Loucy (cell line): Measurements from ENCODE around the gene STON1.

Source experiments
- H2AFZ ChIP-seq: fragments of 200-600 bp; sonication (generic); 2 replicates; pipeline ENCODE4 v1.6.0; 2016; ENCODE audit warnings: antibody characterized with exemption, mild to moderate bottlenecking, low read length, moderate library complexity
- H3F3A ChIP-seq: fragments of 200-600 bp; 2 replicates; pipeline ENCODE4 v1.6.0; 2016; ENCODE audit warnings: antibody characterized with exemption, low read depth, mild to moderate bottlenecking
- H3K27me3 ChIP-seq: fragments of 200-600 bp; sonication (generic); 2 replicates; pipeline ENCODE4 v1.6.1; 2014; ENCODE audit warnings: low read length, mild to moderate bottlenecking; ENCODE audit not compliant: insufficient read depth, poor library complexity, severe bottlenecking
- H3K36me3 ChIP-seq: fragments of 200-600 bp; sonication (generic); 2 replicates; pipeline ENCODE4 v1.6.1; 2016; ENCODE audit warnings: low read length; ENCODE audit not compliant: insufficient read depth
- H3K4me1 ChIP-seq: fragments of 200-600 bp; sonication (generic); 2 replicates; pipeline ENCODE4 v1.5.1; 2014; ENCODE audit warnings: low read length, mild to moderate bottlenecking; ENCODE audit not compliant: insufficient read depth, poor library complexity, severe bottlenecking
- H3K4me2 ChIP-seq: fragments of 200-600 bp; sonication (generic); 2 replicates; pipeline ENCODE4 v1.6.0; 2014; ENCODE audit warnings: antibody characterized with exemption, low read length, low read depth, mild to moderate bottlenecking; ENCODE audit not compliant: poor library complexity, severe bottlenecking
- H3K4me3 ChIP-seq: fragments of 200-600 bp; sonication (generic); 2 replicates; pipeline ENCODE4 v1.5.1; 2014; ENCODE audit warnings: low read length, mild to moderate bottlenecking, mixed read lengths; ENCODE audit not compliant: poor library complexity, severe bottlenecking
- H3K79me2 ChIP-seq: fragments of 200-600 bp; sonication (generic); 2 replicates; pipeline ENCODE4 v1.6.1; 2014; ENCODE audit warnings: low read length; ENCODE audit not compliant: insufficient read depth
- H3K9ac ChIP-seq: fragments of 200-600 bp; sonication (generic); 2 replicates; pipeline ENCODE4 v1.6.0; 2014; ENCODE audit warnings: mild to moderate bottlenecking, low read depth, low read length, moderate library complexity; ENCODE audit not compliant: poor library complexity, severe bottlenecking
- H3K9me2 ChIP-seq: fragments of 200-600 bp; sonication (generic); replicated peaks from 2 replicates; pipeline ENCODE4 v1.6.1; 2016; ENCODE audit warnings: low read depth, low read length, mixed read lengths
- H3K9me3 ChIP-seq: fragments of 200-600 bp; sonication (generic); 2 replicates; pipeline ENCODE4 v1.6.1; 2014; ENCODE audit warnings: mild to moderate bottlenecking, antibody characterized with exemption, low read length, low read depth; ENCODE audit not compliant: insufficient read depth
- H4K20me1 ChIP-seq: fragments of 200-600 bp; sonication (generic); 2 replicates; pipeline ENCODE4 v1.6.0; 2014; ENCODE audit warnings: antibody characterized with exemption, low read length, mild to moderate bottlenecking; ENCODE audit not compliant: insufficient read depth, poor library complexity, severe bottlenecking
- EZH2phosphoT487 ChIP-seq: fragments of 200-600 bp; IDR thresholded peaks from 2 replicates; pipeline ENCODE4 v1.6.1; 2018; ENCODE audit warnings: antibody characterized with exemption, mild to moderate bottlenecking, moderate library complexity, borderline replicate concordance
- TF ChIP-seq, protein P1 (sequence below): fragments of 200-600 bp; sonication (generic); conservative IDR thresholded peaks from 2 replicates; pipeline ENCODE4 v1.5.1; 2014; ENCODE audit warnings: mild to moderate bottlenecking, antibody characterized with exemption, low read length

STON1 gene, protein sequence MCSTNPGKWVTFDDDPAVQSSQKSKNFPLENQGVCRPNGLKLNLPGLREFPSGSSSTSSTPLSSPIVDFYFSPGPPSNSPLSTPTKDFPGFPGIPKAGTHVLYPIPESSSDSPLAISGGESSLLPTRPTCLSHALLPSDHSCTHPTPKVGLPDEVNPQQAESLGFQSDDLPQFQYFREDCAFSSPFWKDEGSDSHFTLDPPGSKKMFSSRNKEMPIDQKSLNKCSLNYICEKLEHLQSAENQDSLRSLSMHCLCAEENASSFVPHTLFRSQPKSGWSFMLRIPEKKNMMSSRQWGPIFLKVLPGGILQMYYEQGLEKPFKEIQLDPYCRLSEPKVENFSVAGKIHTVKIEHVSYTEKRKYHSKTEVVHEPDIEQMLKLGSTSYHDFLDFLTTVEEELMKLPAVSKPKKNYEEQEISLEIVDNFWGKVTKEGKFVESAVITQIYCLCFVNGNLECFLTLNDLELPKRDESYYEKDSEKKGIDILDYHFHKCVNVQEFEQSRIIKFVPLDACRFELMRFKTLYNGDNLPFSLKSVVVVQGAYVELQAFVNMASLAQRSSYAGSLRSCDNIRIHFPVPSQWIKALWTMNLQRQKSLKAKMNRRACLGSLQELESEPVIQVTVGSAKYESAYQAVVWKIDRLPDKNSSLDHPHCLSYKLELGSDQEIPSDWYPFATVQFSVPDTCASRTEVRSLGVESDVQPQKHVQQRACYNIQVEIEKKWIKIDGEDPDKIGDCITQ

DNA sequence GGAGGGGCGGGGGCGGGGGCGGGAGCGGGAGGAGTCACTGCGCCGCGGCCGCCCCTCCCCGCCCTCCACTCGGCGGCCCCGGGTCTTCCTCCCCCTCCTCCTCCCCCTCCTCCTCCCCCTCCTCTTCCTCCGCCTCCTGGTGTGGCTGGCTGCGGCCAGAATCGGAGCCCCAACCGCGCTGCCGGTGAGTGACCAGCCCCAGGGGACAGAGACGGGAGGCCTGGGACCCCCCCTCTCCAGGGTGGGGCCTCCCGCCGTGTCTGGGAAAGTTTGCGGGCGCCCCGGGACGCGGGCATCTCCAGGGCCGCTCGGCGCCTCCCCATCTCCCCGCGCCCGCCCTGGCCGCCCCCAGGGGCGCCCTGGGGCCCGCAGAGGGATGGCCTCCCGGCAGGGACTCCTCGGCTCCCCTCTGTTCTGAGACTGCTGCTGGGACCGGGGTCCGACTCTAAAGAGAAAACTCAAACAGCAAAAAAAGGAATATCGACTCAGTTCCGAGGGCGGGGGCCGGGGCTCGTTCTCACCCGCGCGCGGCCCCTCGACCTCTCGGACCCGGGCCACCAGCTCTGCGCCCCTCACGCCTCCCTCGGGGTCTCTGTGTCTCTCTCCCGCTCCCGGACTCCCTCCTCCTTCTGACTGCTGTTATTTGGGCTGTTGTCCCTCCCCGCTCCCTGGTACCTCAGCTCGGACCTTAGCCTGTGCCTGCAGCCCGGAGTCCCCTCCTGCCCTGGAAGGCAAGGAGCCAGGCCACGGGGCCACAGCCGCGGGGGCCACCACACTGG is at the start of gene STON1:
Gene STON1 (plus strand): TSS at position 122 of the 779 bp plus-strand sequence. CDS start 50,480 bp downstream, outside the sequence.
- H3K4me1 ChIP-seq: peaks cover 14% of the 10 kb centered on the region
- no peaks in the 10 kb centered on the region for H3K36me3 ChIP-seq
- peak within 1 kb of the TSS; percentile 99 for H2AFZ ChIP-seq
- H3K9me2 ChIP-seq: no peaks in the 10 kb centered on the region
- H3K4me3 ChIP-seq: peak within 1 kb of the TSS; percentile 81
- H3K9ac ChIP-seq: peak within 1 kb of the TSS; percentile 69
- H4K20me1 ChIP-seq: no peaks in the 10 kb centered on the region
- H3K4me2 ChIP-seq: peak within 1 kb of the TSS; percentile 76
- H3F3A ChIP-seq: 0 out of 2 replicates have a peak, but pooled peaks cover 4% of the 10 kb centered on the region
- no peaks in the 10 kb centered on the region for H3K27me3 ChIP-seq
- no peak for TF ChIP-seq EZH2phosphoT487
- TF ChIP-seq, protein P1, sequence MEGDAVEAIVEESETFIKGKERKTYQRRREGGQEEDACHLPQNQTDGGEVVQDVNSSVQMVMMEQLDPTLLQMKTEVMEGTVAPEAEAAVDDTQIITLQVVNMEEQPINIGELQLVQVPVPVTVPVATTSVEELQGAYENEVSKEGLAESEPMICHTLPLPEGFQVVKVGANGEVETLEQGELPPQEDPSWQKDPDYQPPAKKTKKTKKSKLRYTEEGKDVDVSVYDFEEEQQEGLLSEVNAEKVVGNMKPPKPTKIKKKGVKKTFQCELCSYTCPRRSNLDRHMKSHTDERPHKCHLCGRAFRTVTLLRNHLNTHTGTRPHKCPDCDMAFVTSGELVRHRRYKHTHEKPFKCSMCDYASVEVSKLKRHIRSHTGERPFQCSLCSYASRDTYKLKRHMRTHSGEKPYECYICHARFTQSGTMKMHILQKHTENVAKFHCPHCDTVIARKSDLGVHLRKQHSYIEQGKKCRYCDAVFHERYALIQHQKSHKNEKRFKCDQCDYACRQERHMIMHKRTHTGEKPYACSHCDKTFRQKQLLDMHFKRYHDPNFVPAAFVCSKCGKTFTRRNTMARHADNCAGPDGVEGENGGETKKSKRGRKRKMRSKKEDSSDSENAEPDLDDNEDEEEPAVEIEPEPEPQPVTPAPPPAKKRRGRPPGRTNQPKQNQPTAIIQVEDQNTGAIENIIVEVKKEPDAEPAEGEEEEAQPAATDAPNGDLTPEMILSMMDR: peak; percentile 23; the same call in 1 of the 2 replicates
- no peaks in the 10 kb centered on the region for H3K9me3 ChIP-seq
- no peaks in the 10 kb centered on the region for H3K79me2 ChIP-seq

DNA sequence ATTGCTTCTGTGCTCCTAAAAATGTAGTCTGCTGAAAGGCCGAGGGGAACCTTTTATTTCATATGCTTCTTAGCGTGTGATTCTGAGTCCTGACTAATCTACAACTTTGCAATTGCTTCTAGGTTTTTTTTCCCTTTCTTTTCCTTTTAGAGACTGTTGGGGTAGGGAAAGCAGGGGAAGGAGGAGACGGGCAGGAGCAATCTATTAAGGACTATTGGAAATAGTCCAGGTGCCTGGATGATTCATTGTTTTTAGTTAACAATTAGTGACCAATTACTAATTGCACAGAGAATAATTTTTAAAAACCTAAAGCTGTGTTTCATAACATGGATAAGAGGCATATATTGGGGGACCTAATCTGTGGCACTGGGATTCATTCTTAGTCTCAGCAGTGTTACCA is 49.4 kb upstream of the STON1 start:
- Histone ChIP-seq H3K4me2 (no peak overlapping the region), H3K27me3 (no peaks in the 10 kb centered on the region), H3K9me3 (no peaks in the 10 kb centered on the region), H3K9ac (no peak overlapping the region), H3K4me1 (no peaks in the 10 kb centered on the region), H2AFZ (no peak overlapping the region), H3K4me3 (no peak overlapping the region), H3K9me2 (no peaks in the 10 kb centered on the region), H3F3A (no peaks in the 10 kb centered on the region), H3K36me3 (no peaks in the 10 kb centered on the region), H4K20me1 (no peaks in the 10 kb centered on the region), H3K79me2 (no peaks in the 10 kb centered on the region)
- TF ChIP-seq, protein P1: no peak
- TF ChIP-seq EZH2phosphoT487: no peak

DNA sequence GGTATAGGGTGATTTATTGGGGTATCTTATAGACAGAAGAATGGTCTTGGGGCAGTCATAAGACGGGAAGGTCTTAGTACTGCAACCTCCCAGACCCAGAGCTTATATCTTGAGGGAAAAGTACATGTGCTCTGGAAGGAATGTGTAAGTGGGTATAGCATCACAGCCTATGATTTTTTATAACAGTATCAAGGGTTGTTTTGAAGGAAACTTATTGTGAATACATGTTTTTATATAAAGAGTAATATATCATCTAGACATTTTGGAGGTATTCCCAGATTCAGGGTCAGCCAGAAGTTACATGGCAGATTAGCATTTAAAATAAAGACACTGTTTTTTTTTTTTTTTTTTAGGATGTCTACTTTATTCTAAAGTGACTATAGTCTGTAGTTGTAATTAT is 47.6 kb upstream of the STON1 start:
- TF ChIP-seq, protein P1: no peak
- TF ChIP-seq EZH2phosphoT487: no peak
- Histone ChIP-seq H3K4me3 (no peak overlapping the region), H2AFZ (no peak overlapping the region), H3K27me3 (no peaks in the 10 kb centered on the region), H3F3A (no peaks in the 10 kb centered on the region), H3K9me3 (no peaks in the 10 kb centered on the region), H3K9me2 (no peaks in the 10 kb centered on the region), H4K20me1 (no peaks in the 10 kb centered on the region), H3K4me2 (no peak overlapping the region), H3K9ac (no peak overlapping the region), H3K79me2 (no peaks in the 10 kb centered on the region), H3K36me3 (no peaks in the 10 kb centered on the region; the same call in 1 of the 2 replicates), H3K4me1 (no peaks in the 10 kb centered on the region)
